Measurements from ENCODE around the gene ZBTB7A.

Gene ZBTB7A

GRCh38 chr19:4030981-4031380 lies 35.7 kb downstream of the ZBTB7A start:
- H3K36me3 ChIP-seq (ENCODE audit: insufficient read depth) = no peaks in the 10 kb centered on the region
- no peaks in the 10 kb centered on the region for H4K20me1 ChIP-seq (ENCODE audit: insufficient read depth)
- no peak overlapping the region for H3K4me2 ChIP-seq
- no peak for TF ChIP-seq CTCF (conservative IDR thresholded peaks at IDR 0.05; ENCODE audit: low read depth, low read length)
- no peaks in the 10 kb centered on the region for H3K4me1 ChIP-seq (ENCODE audit: low read depth, poor library complexity, severe bottlenecking)
- no peak overlapping the region for H3K4me3 ChIP-seq (IDR thresholded peaks at IDR 0.05; ENCODE audit: insufficient read depth, low read depth, low read length)
- H3K79me2 ChIP-seq (ENCODE audit: insufficient read depth, low read depth) = no peaks in the 10 kb centered on the region
- H2AFZ ChIP-seq (ENCODE audit: low read depth) = no peak overlapping the region
- H3K9ac ChIP-seq = no peak overlapping the region
- H3K27me3 ChIP-seq (ENCODE audit: insufficient read depth, low read depth) = no peaks in the 10 kb centered on the region
- no peak overlapping the region for H3K27ac ChIP-seq

GRCh38 chr19:4030552-4030951 lies 36.1 kb downstream of the ZBTB7A start:
- Histone ChIP-seq H3K9ac (no peak overlapping the region), H3K4me3 (IDR thresholded peaks at IDR 0.05; ENCODE audit: insufficient read depth, low read depth, low read length) (no peak overlapping the region), H3K36me3 (ENCODE audit: insufficient read depth) (no peaks in the 10 kb centered on the region), H2AFZ (ENCODE audit: low read depth) (no peak overlapping the region), H3K4me2 (no peak overlapping the region), H3K4me1 (ENCODE audit: low read depth, poor library complexity, severe bottlenecking) (no peaks in the 10 kb centered on the region), H3K27me3 (ENCODE audit: insufficient read depth, low read depth) (no peaks in the 10 kb centered on the region), H3K27ac (no peak overlapping the region), H4K20me1 (ENCODE audit: insufficient read depth) (no peaks in the 10 kb centered on the region), H3K79me2 (ENCODE audit: insufficient read depth, low read depth) (no peaks in the 10 kb centered on the region)
- no peak for TF ChIP-seq CTCF (conservative IDR thresholded peaks at IDR 0.05; ENCODE audit: low read depth, low read length)

- Histone ChIP-seq H3K27me3 (ENCODE audit: insufficient read depth, low read depth) (no peaks in the 10 kb centered on the region), H3K36me3 (ENCODE audit: insufficient read depth) (no peaks in the 10 kb centered on the region), H3K4me3 (IDR thresholded peaks at IDR 0.05; ENCODE audit: insufficient read depth, low read depth, low read length) (no peak overlapping the region), H3K79me2 (ENCODE audit: insufficient read depth, low read depth) (no peaks in the 10 kb centered on the region), H3K9ac (no peak overlapping the region), H4K20me1 (ENCODE audit: insufficient read depth) (no peaks in the 10 kb centered on the region), H3K27ac (no peak overlapping the region), H2AFZ (ENCODE audit: low read depth) (no peak overlapping the region), H3K4me2 (no peak overlapping the region), H3K4me1 (ENCODE audit: low read depth, poor library complexity, severe bottlenecking) (no peaks in the 10 kb centered on the region)
- TF ChIP-seq CTCF (conservative IDR thresholded peaks at IDR 0.05; ENCODE audit: low read depth, low read length) = no peak
These were observed 37.5 kb downstream of the ZBTB7A start for GRCh38 chr19:4029247-4029614.

- no peaks in the 10 kb centered on the region; the same call in 1 of the 2 replicates for H3K36me3 ChIP-seq (ENCODE audit: insufficient read depth)
- H3K4me1 ChIP-seq (ENCODE audit: low read depth, poor library complexity, severe bottlenecking) = no peaks in the 10 kb centered on the region
- H3K27ac ChIP-seq = no peak overlapping the region
- H3K9ac ChIP-seq = no peak overlapping the region
- no peak overlapping the region for H3K4me2 ChIP-seq
- no peak overlapping the region for H2AFZ ChIP-seq (ENCODE audit: low read depth)
- no peaks in the 10 kb centered on the region for H3K27me3 ChIP-seq (ENCODE audit: insufficient read depth, low read depth)
- TF ChIP-seq CTCF (conservative IDR thresholded peaks at IDR 0.05; ENCODE audit: low read depth, low read length) = no peak
- H3K79me2 ChIP-seq (ENCODE audit: insufficient read depth, low read depth) = no peaks in the 10 kb centered on the region
- H4K20me1 ChIP-seq (ENCODE audit: insufficient read depth) = no peaks in the 10 kb centered on the region
- no peak overlapping the region for H3K4me3 ChIP-seq (IDR thresholded peaks at IDR 0.05; ENCODE audit: insufficient read depth, low read depth, low read length)
These were observed 38.1 kb downstream of the ZBTB7A start for GRCh38 chr19:4028334-4029246.

All from KMS-11 (cell line).